COLO829 (cell line): ENCODE results near the gene C17orf50.

ENCODE experiments used
- DNase-seq: peaks from one replicate; pipeline ENCODE4 v3.0.0; 2012; ENCODE audit warnings: low spot score

The C17orf50 gene

GRCh38 chr17:35752945-35753764 lies 7.5 kb upstream of the C17orf50 start, which contains the start of gene GAS2L2:
Gene GAS2L2, minus strand, starts transcription at chr17:35753239. Its CDS starts 389 bp downstream, at chr17:35752850.
- DNase-seq = no peak

GRCh38 chr17:35757243-35757642 lies 3.4 kb upstream of the C17orf50 start:
- no peak for DNase-seq

DNA sequence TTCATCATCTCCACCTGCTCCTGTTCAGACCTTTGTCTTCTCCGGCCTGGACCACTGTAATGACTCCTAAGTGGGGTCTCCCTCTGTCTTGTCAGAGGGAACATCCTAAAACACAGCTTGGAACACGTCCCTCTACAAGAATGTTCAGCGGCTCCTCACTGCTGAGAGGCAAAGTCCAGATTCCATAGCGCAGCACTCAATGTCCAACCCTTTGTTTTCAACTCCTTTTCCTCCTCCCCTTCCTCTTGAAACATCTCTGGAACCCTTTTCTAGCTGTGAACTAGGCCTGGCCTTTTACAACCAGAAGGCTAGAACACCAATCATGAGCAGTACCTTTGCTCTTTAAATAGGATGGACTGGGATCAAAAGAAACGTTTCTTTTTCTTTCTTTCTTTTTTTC lies 914 bp downstream of the C17orf50 start:
- DNase-seq = no peak

- DNase-seq = no peak
These were observed 3.1 kb downstream of the C17orf50 start for GRCh38 chr17:35763767-35764122.

GRCh38 chr17:35764123-35764991 lies 3.7 kb downstream of the C17orf50 start:
- DNase-seq = peak; percentile 76

GRCh38 chr17:35765086-35765710 lies 4.5 kb downstream of the C17orf50 start:
- no peak for DNase-seq

GRCh38 chr17:35765756-35766488 lies 5.2 kb downstream of the C17orf50 start:
- no peak for DNase-seq

GRCh38 chr17:35766489-35766877 lies 5.8 kb downstream of the C17orf50 start:
- DNase-seq = no peak

DNA sequence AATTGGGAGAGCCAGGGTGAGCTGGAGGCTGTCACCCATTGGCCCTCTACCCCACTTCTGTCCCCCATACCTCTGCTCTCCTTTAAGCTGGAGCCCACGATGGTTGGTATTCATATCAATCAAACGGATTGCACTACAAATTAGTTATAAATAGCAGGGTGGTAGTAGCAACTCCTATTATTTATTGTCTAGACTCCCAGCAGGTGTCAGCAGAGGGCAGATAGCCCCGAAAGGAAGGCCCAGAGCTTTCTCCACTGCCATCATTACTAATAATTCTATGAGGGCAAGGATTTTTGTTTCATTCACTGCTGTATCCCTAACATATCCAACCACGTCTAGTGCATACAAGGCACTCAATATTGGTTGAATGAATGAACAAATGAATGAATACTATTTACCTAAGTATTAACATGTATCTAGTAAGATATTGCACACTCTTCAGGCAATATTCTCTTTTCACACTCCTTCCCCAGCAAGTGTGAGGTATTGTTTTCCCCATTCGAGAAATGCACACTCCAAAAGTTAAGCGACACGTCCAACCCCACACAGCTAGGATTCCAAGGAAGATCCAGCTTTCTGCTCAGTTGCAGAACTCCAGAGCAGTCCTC lies 6.3 kb downstream of the C17orf50 start:
- peak; percentile 61 for DNase-seq

- no peak for DNase-seq
These were observed 8.1 kb downstream of the C17orf50 start for GRCh38 chr17:35768797-35769196.

DNA sequence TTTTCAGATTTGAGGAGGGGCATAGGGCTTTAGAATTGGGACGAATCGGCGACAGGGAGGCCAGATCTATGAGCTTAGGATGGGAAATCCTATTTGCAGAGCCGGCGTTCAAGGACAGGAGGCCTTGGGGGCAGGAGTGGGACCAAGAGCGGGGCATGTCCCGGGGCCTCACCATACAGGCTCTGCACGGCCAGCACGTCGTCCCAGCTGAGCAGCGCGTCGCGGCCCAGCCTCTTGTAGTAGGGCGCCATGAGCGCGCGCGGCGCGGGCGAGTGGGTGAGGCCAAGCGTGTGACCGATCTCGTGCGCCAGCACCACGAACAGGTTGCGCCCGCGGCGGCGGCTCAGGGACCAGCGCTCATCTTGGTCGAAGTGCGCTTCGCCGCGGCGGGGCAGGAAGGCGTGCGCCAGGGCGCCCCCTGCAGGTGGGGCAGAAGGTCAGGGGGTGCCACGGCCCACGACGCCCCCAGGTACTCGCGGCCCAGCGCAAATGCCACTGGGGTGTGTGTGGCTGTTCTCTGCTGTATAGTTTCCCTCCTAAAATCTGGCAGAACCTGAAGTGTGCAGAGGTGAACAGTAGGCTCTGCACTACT lies 9.3 kb downstream of the C17orf50 start:
- DNase-seq = no peak

DNA sequence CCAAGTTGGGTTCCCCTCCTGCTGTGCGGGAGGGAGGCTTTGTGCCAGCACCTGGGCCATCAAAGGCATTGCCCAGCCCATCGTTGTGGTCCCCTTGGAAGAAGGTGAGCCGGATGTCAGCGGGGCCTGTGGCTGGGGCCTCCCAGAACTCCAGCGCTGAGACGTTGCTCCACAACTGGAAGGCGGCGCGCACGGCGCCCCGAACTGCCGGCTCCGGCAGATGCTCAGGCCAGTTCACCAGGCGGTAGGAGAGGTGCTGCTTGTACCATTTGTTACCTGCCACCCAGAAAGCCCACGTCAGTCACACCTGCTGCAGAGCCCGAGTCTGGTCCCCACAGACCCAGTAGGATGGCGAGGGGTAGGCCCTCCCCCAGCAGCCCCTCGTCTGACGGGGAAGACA lies 12.4 kb downstream of the C17orf50 start:
- DNase-seq = no peak

DNA sequence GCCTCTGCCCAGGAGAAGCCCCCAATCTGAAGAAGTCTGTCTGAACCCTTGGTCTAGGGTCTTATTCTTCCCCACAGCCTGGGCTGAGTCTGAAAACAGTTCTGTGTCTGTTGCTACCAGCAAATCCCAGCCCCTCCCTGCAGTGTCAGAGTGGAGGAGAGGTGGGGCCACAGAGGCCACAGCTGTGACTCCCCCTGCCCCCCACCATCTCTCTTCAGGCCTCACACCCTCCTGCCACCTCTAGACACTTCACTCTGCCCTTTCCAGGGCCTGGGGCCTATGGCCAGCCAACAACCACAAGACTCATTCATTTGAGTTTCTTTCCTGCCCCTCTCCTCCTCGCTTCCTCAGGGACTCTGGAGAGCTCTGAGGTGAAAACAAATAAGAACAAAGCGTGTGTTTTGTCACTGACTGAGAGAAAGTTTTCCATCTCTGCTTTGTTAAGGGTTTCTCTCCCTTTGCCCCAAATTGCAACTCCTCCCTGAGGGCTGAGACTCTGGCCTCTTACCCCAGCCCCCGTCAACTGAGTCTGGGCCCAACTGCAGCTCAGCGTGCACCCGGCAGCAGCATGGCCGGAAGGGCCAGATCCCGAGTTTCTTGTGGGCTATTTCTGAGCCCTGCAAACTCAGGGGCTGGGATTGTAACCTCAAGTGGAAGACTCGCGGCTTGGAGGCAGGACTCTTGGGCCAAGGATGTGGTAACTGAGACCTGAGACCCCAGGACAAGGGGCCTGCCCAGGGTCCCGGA lies 13.2 kb downstream of the C17orf50 start:
- DNase-seq = no peak

GRCh38 chr17:35774499-35774898 lies 13.8 kb downstream of the C17orf50 start:
- no peak for DNase-seq

- no peak for DNase-seq
These were observed 14.4 kb downstream of the C17orf50 start for GRCh38 chr17:35775039-35775438.

DNA sequence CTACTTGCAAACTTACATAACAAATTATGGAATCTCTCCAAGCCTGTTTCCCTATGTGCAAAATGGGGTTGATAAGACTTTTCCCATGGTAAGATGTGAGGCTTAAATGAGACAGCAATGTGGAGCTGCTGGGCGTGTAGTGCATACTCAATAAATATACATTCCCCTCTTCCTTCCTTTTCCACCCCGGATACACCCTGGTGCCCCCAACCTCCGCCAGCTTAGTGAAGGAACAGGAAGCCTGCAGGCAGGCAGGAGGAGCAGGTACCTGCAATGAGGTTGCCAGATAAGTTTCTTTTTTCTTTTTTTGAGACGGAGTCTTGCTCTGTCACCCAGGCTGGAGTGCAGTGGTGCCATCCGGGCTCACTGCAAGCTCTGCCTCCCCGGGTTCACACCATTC lies 14.9 kb downstream of the C17orf50 start:
- DNase-seq = no peak

DNA sequence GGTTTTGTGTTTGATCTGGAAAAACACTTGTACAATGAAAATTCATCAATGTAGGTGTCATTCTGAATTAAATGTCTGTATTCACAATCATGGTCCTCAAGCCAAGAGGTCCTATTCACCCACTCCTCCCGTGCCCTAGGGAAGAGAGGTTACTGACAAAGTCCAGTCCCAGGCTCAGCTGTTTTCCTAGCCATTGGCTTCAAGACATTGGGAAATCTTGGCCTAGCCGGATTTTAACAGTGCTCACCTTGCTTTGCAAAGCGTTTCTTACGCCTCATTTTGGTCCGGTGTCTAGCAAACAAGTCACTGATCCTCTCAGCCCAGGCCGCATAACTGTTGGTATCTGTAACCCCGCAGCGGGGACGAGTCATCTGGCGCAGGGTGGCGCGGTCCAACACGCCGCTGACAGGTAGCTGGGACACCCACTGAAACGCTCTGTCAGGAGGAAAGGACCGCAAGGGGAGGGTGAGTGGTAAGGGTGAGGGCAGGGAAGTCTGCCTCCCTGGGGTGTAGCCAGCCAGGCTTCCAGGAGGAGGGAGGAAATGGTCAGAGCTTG lies 18.0 kb downstream of the C17orf50 start:
- no peak for DNase-seq

- no peak for DNase-seq
These were observed 20.3 kb downstream of the C17orf50 start for GRCh38 chr17:35780950-35781349.

GRCh38 chr17:35784895-35785294 lies 24.2 kb downstream of the C17orf50 start:
- DNase-seq = no peak

- DNase-seq = no peak
These were observed 26.3 kb downstream of the C17orf50 start for GRCh38 chr17:35786941-35787432.
